Peyer's patch (tissue), 4 donors: ENCODE results near the gene CFAP70. TPM values are rescaled to one million over a fixed set of nuclear protein-coding genes. Genes with fewer than 3 reads are reported as not detected.

Experiments used
- DNase-seq, 3 donors: peaks; one replicate each; pipeline ENCODE4 v3.0.0-alpha.2; 2017 to 2019
- H3K27ac ChIP-seq, 4 donors: fragments of 200-600 bp; sonication (generic); one replicate each; pipeline ENCODE4 v1.5.1; 2016 to 2019
- H3K27me3 ChIP-seq, 2 donors: fragments of 200-600 bp; sonication (generic); one replicate each; pipeline ENCODE4 v1.5.1; 2019
- H3K36me3 ChIP-seq, 3 donors: fragments of 200-600 bp; sonication (generic); one replicate each; pipeline ENCODE4 v1.5.1; 2016 to 2019
- H3K4me1 ChIP-seq, 4 donors: fragments of 200-600 bp; sonication (generic); one replicate each; pipeline ENCODE4 v1.5.1; 2016 to 2019
- H3K4me3 ChIP-seq, 4 donors: fragments of 200-600 bp; sonication (generic); 1 replicate in 3 of 4; 2 replicates in 1 of 4; pipeline ENCODE4 v1.5.1; 2016 to 2019; ENCODE audit warnings: mild to moderate bottlenecking in 1 of 4
- H3K9me3 ChIP-seq, 4 donors: fragments of 200-600 bp; sonication (generic); one replicate each; pipeline ENCODE4 v1.5.1; 2016 to 2019; ENCODE audit warnings: mild to moderate bottlenecking in 1 of 4
- POLR2A ChIP-seq, 2 donors: fragments of 450-650 bp; IDR thresholded peaks; one replicate each; pipeline ENCODE4 v1.5.1; 2017; ENCODE audit warnings: antibody characterized with exemption in 2 of 2, mild to moderate bottlenecking in 2 of 2, moderate library complexity in 2 of 2
- total RNA-seq, 4 donors: library from RNA; depleted of rRNA; stranded (reverse); fragments of >200 nt; gene quantifications; one replicate each; pipeline ENCODE4 v1.1.0, GENCODE V29; 2016
- TF ChIP-seq, protein P1 (sequence below), 6 experiments: fragments of 450-650 bp in 4 of 6; fragments of 200-600 bp in 2 of 6; sonication (generic) in 1 of 6; IDR thresholded peaks; one replicate each; pipeline ENCODE4 v1.5.1; 2017 to 2019; ENCODE audit warnings: antibody characterized with exemption in 6 of 6, mild to moderate bottlenecking in 3 of 6, moderate library complexity in 1 of 6

The CFAP70 gene
- total RNA-seq, 4 donors from 2014 or later: 0.88 to 5.8 (median 2.5) TPM

DNA sequence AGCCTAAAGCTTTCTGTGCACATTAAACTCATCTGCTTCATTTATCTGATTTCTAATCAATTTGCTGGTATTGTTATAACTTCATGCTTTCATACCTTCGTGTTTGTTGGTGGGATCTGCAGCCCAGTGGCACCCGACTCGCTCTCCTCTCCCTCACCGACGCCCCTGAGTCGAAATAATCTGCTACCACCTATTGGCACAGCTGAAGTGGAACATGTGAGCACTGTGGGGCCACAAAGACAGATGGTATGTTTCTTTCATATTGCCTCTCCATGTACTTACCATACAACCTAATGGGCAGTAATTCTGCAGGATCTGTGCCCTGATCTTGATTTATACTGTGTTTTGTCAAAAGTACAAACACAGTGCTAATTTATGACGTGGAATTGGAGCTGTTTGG is 124.0 kb downstream of the CFAP70 start:
- Histone ChIP-seq H3K4me1 (no peaks in the 10 kb centered on the region), H3K4me3 (no peak overlapping the region), H3K9me3 (no peaks in the 10 kb centered on the region), H3K36me3 (peaks cover 0 to 46% (median 0%) of the 10 kb centered on the region in 3 donors), H3K27ac (no peak overlapping the region), H3K27me3 (no peaks in the 10 kb centered on the region)
- no peak for TF ChIP-seq POLR2A (IDR thresholded peaks at IDR 0.05)
- no peak for DNase-seq

DNA sequence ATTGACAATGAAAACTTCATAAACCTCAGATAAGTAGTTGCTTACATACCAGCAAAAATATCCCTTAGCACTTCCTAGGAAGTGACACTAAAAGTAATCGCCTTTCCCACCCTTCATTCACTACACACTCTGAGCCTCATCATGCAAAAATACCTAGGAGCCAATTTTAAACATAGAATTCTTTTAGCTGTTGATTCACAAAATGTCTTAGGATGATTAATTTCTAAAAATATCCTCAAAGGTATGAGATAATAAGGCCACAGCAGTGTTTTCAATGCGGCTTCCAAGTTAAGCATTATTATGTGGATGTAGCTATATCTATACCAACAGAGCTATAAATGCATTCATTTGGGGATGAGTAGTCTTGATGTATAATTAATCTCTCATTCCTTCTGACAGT is 124.8 kb downstream of the CFAP70 start:
- no peak for DNase-seq
- TF ChIP-seq, protein P1, sequence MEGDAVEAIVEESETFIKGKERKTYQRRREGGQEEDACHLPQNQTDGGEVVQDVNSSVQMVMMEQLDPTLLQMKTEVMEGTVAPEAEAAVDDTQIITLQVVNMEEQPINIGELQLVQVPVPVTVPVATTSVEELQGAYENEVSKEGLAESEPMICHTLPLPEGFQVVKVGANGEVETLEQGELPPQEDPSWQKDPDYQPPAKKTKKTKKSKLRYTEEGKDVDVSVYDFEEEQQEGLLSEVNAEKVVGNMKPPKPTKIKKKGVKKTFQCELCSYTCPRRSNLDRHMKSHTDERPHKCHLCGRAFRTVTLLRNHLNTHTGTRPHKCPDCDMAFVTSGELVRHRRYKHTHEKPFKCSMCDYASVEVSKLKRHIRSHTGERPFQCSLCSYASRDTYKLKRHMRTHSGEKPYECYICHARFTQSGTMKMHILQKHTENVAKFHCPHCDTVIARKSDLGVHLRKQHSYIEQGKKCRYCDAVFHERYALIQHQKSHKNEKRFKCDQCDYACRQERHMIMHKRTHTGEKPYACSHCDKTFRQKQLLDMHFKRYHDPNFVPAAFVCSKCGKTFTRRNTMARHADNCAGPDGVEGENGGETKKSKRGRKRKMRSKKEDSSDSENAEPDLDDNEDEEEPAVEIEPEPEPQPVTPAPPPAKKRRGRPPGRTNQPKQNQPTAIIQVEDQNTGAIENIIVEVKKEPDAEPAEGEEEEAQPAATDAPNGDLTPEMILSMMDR (IDR thresholded peaks at IDR 0.05): no peak
- no peak for TF ChIP-seq POLR2A (IDR thresholded peaks at IDR 0.05)
- Histone ChIP-seq H3K27me3 (no peaks in the 10 kb centered on the region), H3K27ac (no peak overlapping the region), H3K36me3 (peaks cover 0 to 38% (median 0%) of the 10 kb centered on the region in 3 donors), H3K9me3 (no peaks in the 10 kb centered on the region), H3K4me1 (no peaks in the 10 kb centered on the region), H3K4me3 (no peak overlapping the region)

DNA sequence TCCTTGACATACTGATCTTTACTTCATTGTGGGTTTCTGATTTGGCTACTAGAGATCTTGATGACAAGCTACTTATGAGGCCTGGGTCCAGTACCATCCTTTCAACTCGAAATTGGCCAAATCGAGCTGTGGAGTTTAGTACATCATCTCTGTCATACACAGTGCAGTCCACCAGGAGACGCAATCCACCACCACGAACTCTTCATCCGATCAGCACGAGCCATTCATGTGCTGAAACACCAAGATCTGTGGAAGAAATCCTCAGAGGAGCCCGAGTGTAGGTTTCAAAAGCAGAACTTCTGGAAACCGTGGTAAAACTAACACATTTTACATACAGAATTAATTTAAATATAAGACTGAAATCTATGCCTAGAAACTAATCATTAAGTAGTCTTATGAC is 125.8 kb downstream of the CFAP70 start:
- DNase-seq: no peak
- no peak overlapping the region for H3K4me3 ChIP-seq
- peaks cover 0 to 36% (median 0%) of the 10 kb centered on the region in 3 donors for H3K36me3 ChIP-seq
- H3K4me1 ChIP-seq: no peaks in the 10 kb centered on the region
- TF ChIP-seq, protein P1 (IDR thresholded peaks at IDR 0.05): no peak
- TF ChIP-seq POLR2A (IDR thresholded peaks at IDR 0.05): no peak
- H3K27me3 ChIP-seq: no peaks in the 10 kb centered on the region
- no peaks in the 10 kb centered on the region for H3K9me3 ChIP-seq
- no peak overlapping the region for H3K27ac ChIP-seq

DNA sequence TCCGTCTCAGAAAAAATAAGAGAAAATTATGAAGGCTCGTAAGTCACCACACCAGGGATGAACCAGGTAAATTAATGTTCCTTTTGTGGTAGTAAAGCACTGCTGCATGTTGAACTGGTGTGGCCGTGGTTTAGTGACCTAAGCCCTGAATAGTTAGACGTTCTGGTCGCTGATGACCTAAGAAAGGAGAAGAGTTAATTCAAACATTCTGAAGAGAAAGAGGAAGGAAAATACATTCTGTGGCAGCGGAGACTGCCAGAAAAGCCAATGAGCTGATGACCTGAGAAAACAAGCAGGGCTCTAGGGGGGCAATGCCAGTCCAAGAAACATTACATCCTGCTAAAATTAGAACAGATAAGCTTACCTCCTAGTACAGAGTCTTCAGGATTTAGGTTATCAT is 129.1 kb downstream of the CFAP70 start:
- no peaks in the 10 kb centered on the region for H3K9me3 ChIP-seq
- H3K4me3 ChIP-seq: no peak overlapping the region
- H3K4me1 ChIP-seq: no peaks in the 10 kb centered on the region
- TF ChIP-seq POLR2A (IDR thresholded peaks at IDR 0.05): no peak
- TF ChIP-seq, protein P1 (IDR thresholded peaks at IDR 0.05): no peak
- no peaks in the 10 kb centered on the region for H3K27me3 ChIP-seq
- no peak overlapping the region for H3K27ac ChIP-seq
- no peak for DNase-seq
- H3K36me3 ChIP-seq: peaks cover 0 to 22% (median 0%) of the 10 kb centered on the region in 3 donors

DNA sequence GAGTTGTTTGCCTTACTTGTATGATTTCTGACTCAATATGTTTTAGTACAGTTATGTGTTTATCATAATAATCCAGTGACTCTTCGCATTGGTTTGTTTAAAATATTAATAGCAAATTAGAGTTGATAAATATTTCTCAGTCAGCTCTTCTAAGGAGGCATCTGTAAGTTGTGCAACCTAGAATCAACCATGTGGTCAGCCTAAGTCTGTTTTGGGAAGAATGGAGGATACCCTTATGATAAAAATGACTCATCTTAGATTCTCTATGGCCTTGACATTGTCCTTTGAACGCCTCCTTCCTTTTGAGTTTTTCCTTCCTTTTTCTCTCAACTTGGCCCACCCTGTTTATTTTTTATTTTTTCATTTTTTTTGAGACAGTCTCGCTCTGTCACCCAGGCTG is 130.4 kb downstream of the CFAP70 start:
- H3K4me1 ChIP-seq: no peaks in the 10 kb centered on the region
- peaks cover 0 to 8% (median 0%) of the 10 kb centered on the region in 3 donors for H3K36me3 ChIP-seq
- no peak for DNase-seq
- no peaks in the 10 kb centered on the region for H3K9me3 ChIP-seq
- no peaks in the 10 kb centered on the region for H3K27me3 ChIP-seq
- no peak overlapping the region for H3K4me3 ChIP-seq
- no peak overlapping the region for H3K27ac ChIP-seq
- no peak for TF ChIP-seq POLR2A (IDR thresholded peaks at IDR 0.05)
- TF ChIP-seq, protein P1 (IDR thresholded peaks at IDR 0.05): no peak

DNA sequence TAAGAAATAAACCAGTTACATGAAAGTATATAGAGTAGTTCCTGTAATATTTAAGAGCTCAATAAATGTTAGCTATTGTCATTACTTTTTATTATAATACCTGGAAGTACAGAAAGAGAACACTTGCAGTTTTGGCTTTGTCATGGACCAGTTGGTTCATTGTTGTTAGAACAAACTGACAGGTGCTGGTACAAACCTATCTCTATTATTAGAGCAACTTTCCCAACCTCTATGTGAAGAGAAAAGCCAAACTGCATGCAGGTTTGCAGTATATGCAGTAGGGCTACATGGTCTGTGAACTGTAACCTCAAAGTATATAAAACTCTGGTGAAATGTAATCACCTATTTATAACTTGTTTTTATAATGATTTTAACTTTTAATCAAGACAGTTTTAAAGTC is 132.0 kb downstream of the CFAP70 start:
- Histone ChIP-seq H3K27me3 (no peaks in the 10 kb centered on the region), H3K4me3 (no peak overlapping the region), H3K4me1 (no peaks in the 10 kb centered on the region), H3K27ac (no peak overlapping the region), H3K9me3 (no peaks in the 10 kb centered on the region), H3K36me3 (peaks cover 0 to 4% (median 0%) of the 10 kb centered on the region in 3 donors)
- no peak for DNase-seq
- TF ChIP-seq POLR2A (IDR thresholded peaks at IDR 0.05): no peak
- TF ChIP-seq, protein P1 (IDR thresholded peaks at IDR 0.05): no peak
